ENCODE measurements around the gene NAT8L. TPM values are rescaled to one million over a fixed set of nuclear protein-coding genes. Genes with fewer than 3 reads are reported as not detected.

NAT8L gene
- total RNA-seq, 1 donor from 2014 or later, result 9.4 TPM

DNA sequence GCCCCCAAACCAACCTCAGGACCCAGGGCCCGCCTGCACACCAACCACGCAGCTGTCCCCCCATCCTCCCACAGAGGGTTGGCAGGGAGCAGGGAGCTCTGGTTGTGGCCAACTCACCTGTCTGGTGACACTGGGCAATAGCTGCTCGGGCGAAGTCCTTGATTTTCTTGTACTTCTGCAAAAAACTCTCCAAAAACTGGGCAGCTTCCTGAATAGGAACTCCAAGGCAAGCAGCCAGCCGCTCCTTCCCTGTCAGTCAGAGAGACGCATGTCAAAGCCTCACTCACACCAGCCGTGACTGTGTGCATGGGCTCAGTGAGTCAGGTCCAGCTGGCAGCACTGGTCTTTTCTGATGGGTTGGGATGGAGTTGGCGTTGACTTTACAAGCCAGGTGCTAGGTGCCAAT is 26.4 kb downstream of the NAT8L start:
- H3K36me3 ChIP-seq (ENCODE audit: control insufficient read depth, insufficient read depth, low read length), result no peaks in the 10 kb centered on the region
- no peak overlapping the region for H3K4me3 ChIP-seq (ENCODE audit: low read depth, low read length)
- H3K27me3 ChIP-seq (ENCODE audit: control insufficient read depth, insufficient read depth, low read length), result peaks cover 2% of the 10 kb centered on the region
- no peak for DNase-seq (ENCODE audit: low read depth)
- TF ChIP-seq, protein P1, sequence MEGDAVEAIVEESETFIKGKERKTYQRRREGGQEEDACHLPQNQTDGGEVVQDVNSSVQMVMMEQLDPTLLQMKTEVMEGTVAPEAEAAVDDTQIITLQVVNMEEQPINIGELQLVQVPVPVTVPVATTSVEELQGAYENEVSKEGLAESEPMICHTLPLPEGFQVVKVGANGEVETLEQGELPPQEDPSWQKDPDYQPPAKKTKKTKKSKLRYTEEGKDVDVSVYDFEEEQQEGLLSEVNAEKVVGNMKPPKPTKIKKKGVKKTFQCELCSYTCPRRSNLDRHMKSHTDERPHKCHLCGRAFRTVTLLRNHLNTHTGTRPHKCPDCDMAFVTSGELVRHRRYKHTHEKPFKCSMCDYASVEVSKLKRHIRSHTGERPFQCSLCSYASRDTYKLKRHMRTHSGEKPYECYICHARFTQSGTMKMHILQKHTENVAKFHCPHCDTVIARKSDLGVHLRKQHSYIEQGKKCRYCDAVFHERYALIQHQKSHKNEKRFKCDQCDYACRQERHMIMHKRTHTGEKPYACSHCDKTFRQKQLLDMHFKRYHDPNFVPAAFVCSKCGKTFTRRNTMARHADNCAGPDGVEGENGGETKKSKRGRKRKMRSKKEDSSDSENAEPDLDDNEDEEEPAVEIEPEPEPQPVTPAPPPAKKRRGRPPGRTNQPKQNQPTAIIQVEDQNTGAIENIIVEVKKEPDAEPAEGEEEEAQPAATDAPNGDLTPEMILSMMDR (IDR thresholded peaks at IDR 0.05; ENCODE audit: insufficient read depth, low read length, poor library complexity, severe bottlenecking), result no peak

- DNase-seq (ENCODE audit: low read depth), result no peak
- H3K27me3 ChIP-seq (ENCODE audit: control insufficient read depth, insufficient read depth, low read length), result peaks cover 2% of the 10 kb centered on the region
- no peaks in the 10 kb centered on the region for H3K36me3 ChIP-seq (ENCODE audit: control insufficient read depth, insufficient read depth, low read length)
- TF ChIP-seq, protein P1 (IDR thresholded peaks at IDR 0.05; ENCODE audit: insufficient read depth, low read length, poor library complexity, severe bottlenecking), result peak; percentile 2
- H3K4me3 ChIP-seq (ENCODE audit: low read depth, low read length), result no peak overlapping the region
Observed at GRCh38 chr4:2087170-2087569, 28.0 kb downstream of the NAT8L start.

DNA sequence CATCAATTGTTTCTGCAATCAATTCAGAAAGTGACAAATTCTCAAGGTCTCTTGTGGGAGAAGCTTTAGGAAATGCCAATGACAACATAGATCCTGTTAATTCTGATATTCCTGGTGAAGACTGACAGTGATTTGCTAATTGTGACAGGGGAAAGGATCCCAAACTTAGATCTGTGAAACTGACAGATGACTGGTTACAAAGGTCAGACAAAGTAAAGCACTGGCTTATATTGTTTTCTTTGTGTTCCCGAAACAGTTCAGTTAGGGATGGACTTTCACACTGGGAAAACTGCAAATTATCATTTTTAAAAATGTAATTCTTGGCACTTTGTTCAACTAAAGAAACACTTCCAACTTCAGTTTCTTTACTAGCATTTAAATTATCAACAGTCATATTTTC is 30.1 kb downstream of the NAT8L start:
- DNase-seq (ENCODE audit: low read depth), result no peak
- TF ChIP-seq, protein P1 (IDR thresholded peaks at IDR 0.05; ENCODE audit: insufficient read depth, low read length, poor library complexity, severe bottlenecking), result no peak
- Histone ChIP-seq H3K36me3 (ENCODE audit: control insufficient read depth, insufficient read depth, low read length) (no peaks in the 10 kb centered on the region), H3K27me3 (ENCODE audit: control insufficient read depth, insufficient read depth, low read length) (peaks cover 2% of the 10 kb centered on the region), H3K4me3 (ENCODE audit: low read depth, low read length) (no peak overlapping the region)

DNA sequence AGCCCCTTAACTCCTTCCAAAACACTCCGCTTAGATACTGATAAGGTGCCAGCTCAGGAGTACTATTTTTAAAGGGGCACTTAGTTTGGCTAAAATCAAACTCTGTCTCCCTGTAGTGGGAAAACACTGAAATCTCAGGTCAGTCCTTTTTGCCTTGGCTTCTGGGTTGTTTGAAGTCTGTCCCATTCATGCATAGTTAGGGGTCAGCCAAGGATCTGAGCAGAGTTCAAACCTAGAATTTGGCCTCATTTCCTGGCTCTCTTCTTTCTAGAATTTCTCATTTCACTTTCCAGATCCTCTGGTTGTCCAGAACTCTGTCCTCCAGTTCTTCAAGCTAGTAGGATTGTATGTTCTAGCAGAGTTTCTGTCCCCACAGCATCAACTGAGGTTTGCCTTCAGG is 31.5 kb downstream of the NAT8L start:
- H3K4me3 ChIP-seq (ENCODE audit: low read depth, low read length), result no peak overlapping the region
- no peak for DNase-seq (ENCODE audit: low read depth)
- H3K36me3 ChIP-seq (ENCODE audit: control insufficient read depth, insufficient read depth, low read length), result no peaks in the 10 kb centered on the region
- H3K27me3 ChIP-seq (ENCODE audit: control insufficient read depth, insufficient read depth, low read length), result peaks cover 2% of the 10 kb centered on the region
- TF ChIP-seq, protein P1 (IDR thresholded peaks at IDR 0.05; ENCODE audit: insufficient read depth, low read length, poor library complexity, severe bottlenecking), result no peak

GRCh38 chr4:2091990-2092668 is 33.0 kb downstream of the NAT8L start:
- Histone ChIP-seq H3K36me3 (ENCODE audit: control insufficient read depth, insufficient read depth, low read length) (no peaks in the 10 kb centered on the region), H3K4me3 (ENCODE audit: low read depth, low read length) (no peak overlapping the region), H3K27me3 (ENCODE audit: control insufficient read depth, insufficient read depth, low read length) (peaks cover 2% of the 10 kb centered on the region)
- TF ChIP-seq, protein P1 (IDR thresholded peaks at IDR 0.05; ENCODE audit: insufficient read depth, low read length, poor library complexity, severe bottlenecking), result no peak
- no peak for DNase-seq (ENCODE audit: low read depth)

GRCh38 chr4:2092669-2093053 is 33.5 kb downstream of the NAT8L start:
- H3K4me3 ChIP-seq (ENCODE audit: low read depth, low read length), result no peak overlapping the region

More at GRCh38 chr4:2092669-2093053, 33.5 kb downstream of the NAT8L start:
- Histone ChIP-seq H3K27me3 (ENCODE audit: control insufficient read depth, insufficient read depth, low read length) (peaks cover 2% of the 10 kb centered on the region), H3K36me3 (ENCODE audit: control insufficient read depth, insufficient read depth, low read length) (no peaks in the 10 kb centered on the region)
- TF ChIP-seq, protein P1 (IDR thresholded peaks at IDR 0.05; ENCODE audit: insufficient read depth, low read length, poor library complexity, severe bottlenecking), result no peak
- DNase-seq (ENCODE audit: low read depth), result no peak

Data from kidney epithelial cell (primary cell).